ENCODE results near the gene ADARB2. TPM values are rescaled to one million over a fixed set of nuclear protein-coding genes. Genes with fewer than 3 reads are reported as not detected.

ADARB2 gene
- total and polyA plus RNA-seq, 2 experiments from 2014 or later: 2.0 to 5.0 TPM

DNA sequence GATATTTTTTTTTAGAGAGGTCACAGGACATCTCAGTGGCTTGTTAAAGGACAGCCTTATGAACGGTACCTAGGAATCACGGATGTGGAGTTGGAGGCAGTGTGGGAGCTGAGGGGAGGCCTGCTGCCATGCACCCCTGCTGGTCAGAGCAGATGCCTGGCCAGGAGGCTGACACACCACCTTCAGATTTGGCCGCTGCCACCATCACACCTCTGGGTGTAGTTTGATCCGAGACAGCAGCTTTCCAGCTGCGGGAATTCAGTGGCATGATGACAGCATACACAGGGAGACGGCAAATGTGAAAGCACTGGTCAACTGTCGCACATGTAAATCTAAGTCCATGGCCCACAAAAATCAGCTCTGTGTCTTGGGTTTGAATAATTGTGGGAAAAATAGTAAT lies 285.4 kb downstream of the ADARB2 start:
- Histone ChIP-seq H3K79me2 (replicated peaks; ENCODE audit: insufficient read depth) (no peaks in the 10 kb centered on the region), H3K27ac (ENCODE audit: low read depth) (no peak overlapping the region), H3K27me3 (ENCODE audit: insufficient read depth) (no peaks in the 10 kb centered on the region), H3K9me2 (ENCODE audit: insufficient read depth) (peaks cover 4% of the 10 kb centered on the region; the same call in 1 of the 2 replicates), H3K4me1 (ENCODE audit: insufficient read depth) (peaks cover 7% of the 10 kb centered on the region; the same call in 1 of the 2 replicates), H3K4me3 (no peak overlapping the region), H2AFZ (no peak overlapping the region), H4K20me1 (replicated peaks; ENCODE audit: insufficient read depth) (no peaks in the 10 kb centered on the region), H3K36me3 (ENCODE audit: insufficient read depth) (no peaks in the 10 kb centered on the region), H3F3A (replicated peaks; ENCODE audit: low read depth) (no peaks in the 10 kb centered on the region), H3K4me2 (no peak overlapping the region)
- H3K27me3 Mint-ChIP-seq (ENCODE audit: insufficient read depth, low read depth, poor library complexity): peaks cover 2% of the 10 kb centered on the region
- ATAC-seq (no peak), DNase-seq (ENCODE audit: low spot score) (no peak)
- TF ChIP-seq JUNB (IDR thresholded peaks at IDR 0.05; ENCODE audit: unreplicated experiment) (no peak), ZNF331 (CRISPR knock-in tag; IDR thresholded peaks at IDR 0.05; ENCODE audit: low read depth) (no peak), POLR2AphosphoS5 (IDR thresholded peaks at IDR 0.05; ENCODE audit: low read depth) (no peak), ZNF114 (CRISPR knock-in tag; IDR thresholded peaks at IDR 0.05) (no peak)
- TF ChIP-seq, protein P1, sequence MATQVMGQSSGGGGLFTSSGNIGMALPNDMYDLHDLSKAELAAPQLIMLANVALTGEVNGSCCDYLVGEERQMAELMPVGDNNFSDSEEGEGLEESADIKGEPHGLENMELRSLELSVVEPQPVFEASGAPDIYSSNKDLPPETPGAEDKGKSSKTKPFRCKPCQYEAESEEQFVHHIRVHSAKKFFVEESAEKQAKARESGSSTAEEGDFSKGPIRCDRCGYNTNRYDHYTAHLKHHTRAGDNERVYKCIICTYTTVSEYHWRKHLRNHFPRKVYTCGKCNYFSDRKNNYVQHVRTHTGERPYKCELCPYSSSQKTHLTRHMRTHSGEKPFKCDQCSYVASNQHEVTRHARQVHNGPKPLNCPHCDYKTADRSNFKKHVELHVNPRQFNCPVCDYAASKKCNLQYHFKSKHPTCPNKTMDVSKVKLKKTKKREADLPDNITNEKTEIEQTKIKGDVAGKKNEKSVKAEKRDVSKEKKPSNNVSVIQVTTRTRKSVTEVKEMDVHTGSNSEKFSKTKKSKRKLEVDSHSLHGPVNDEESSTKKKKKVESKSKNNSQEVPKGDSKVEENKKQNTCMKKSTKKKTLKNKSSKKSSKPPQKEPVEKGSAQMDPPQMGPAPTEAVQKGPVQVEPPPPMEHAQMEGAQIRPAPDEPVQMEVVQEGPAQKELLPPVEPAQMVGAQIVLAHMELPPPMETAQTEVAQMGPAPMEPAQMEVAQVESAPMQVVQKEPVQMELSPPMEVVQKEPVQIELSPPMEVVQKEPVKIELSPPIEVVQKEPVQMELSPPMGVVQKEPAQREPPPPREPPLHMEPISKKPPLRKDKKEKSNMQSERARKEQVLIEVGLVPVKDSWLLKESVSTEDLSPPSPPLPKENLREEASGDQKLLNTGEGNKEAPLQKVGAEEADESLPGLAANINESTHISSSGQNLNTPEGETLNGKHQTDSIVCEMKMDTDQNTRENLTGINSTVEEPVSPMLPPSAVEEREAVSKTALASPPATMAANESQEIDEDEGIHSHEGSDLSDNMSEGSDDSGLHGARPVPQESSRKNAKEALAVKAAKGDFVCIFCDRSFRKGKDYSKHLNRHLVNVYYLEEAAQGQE (IDR thresholded peaks at IDR 0.05; ENCODE audit: unreplicated experiment): no peak
- TF ChIP-seq, protein P2, sequence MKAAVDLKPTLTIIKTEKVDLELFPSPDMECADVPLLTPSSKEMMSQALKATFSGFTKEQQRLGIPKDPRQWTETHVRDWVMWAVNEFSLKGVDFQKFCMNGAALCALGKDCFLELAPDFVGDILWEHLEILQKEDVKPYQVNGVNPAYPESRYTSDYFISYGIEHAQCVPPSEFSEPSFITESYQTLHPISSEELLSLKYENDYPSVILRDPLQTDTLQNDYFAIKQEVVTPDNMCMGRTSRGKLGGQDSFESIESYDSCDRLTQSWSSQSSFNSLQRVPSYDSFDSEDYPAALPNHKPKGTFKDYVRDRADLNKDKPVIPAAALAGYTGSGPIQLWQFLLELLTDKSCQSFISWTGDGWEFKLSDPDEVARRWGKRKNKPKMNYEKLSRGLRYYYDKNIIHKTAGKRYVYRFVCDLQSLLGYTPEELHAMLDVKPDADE (IDR thresholded peaks at IDR 0.05): no peak
- no peaks in the 10 kb centered on the region; the same call in 2 of the 3 replicates for H3K36me3 Mint-ChIP-seq (ENCODE audit: low read depth)
- H3K4me3 Mint-ChIP-seq: no peak overlapping the region
- H3K9me3 Mint-ChIP-seq: no peaks in the 10 kb centered on the region; the same call in 2 of the 3 replicates
- no peak overlapping the region for H3K27ac Mint-ChIP-seq
- peaks cover 19% of the 10 kb centered on the region for H3K4me1 Mint-ChIP-seq

DNA sequence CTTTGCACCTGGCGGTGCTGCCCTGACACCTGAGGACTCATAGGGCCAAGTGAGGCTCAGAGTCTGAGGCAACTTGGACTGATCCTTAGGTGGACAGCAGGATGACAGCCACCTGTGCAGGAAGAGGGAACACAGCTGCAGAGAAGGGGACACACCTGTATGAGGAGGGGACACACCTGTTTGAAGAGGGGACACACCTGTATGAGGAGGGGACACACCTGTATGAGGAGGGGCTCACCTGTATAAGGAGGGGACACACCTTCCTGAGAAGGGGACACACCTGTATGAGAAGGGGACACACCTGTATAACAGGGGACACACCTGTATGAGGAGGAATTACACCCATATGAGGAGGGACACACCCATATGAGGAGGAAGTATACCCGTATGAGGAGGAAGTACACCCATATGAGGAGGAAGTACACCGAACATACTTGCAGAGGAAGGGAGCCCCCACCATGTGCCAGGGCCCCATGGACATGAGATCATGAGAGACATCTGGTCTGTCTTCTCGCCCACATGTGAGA lies 285.9 kb downstream of the ADARB2 start:
- Mint-ChIP-seq H3K9me3 (no peaks in the 10 kb centered on the region; the same call in 2 of the 3 replicates), H3K27me3 (ENCODE audit: insufficient read depth, low read depth, poor library complexity) (no peaks in the 10 kb centered on the region), H3K27ac (no peak overlapping the region), H3K36me3 (ENCODE audit: low read depth) (no peaks in the 10 kb centered on the region; the same call in 2 of the 3 replicates), H3K4me3 (no peak overlapping the region), H3K4me1 (peaks cover 19% of the 10 kb centered on the region)
- Histone ChIP-seq H3K4me1 (ENCODE audit: insufficient read depth) (peaks cover 7% of the 10 kb centered on the region; the same call in 1 of the 2 replicates), H3K9me2 (ENCODE audit: insufficient read depth) (peaks cover 4% of the 10 kb centered on the region; the same call in 1 of the 2 replicates), H4K20me1 (replicated peaks; ENCODE audit: insufficient read depth) (no peaks in the 10 kb centered on the region), H3K36me3 (ENCODE audit: insufficient read depth) (no peaks in the 10 kb centered on the region), H3K27me3 (ENCODE audit: insufficient read depth) (no peaks in the 10 kb centered on the region), H3F3A (replicated peaks; ENCODE audit: low read depth) (no peaks in the 10 kb centered on the region), H3K4me3 (no peak overlapping the region), H3K79me2 (replicated peaks; ENCODE audit: insufficient read depth) (no peaks in the 10 kb centered on the region), H3K27ac (ENCODE audit: low read depth) (no peak overlapping the region), H3K4me2 (no peak overlapping the region), H2AFZ (no peak overlapping the region)
- TF ChIP-seq JUNB (IDR thresholded peaks at IDR 0.05; ENCODE audit: unreplicated experiment) (no peak), EZH2 (IDR thresholded peaks at IDR 0.05; ENCODE audit: low read depth, unreplicated experiment) (no peak), NANOG (IDR thresholded peaks at IDR 0.05; ENCODE audit: borderline replicate concordance) (no peak), CREB1 (CRISPR knock-in tag; IDR thresholded peaks at IDR 0.05; ENCODE audit: low read depth) (no peak)
- ATAC-seq (no peak), DNase-seq (ENCODE audit: low spot score) (no peak)
